Mesothelial cell of epicardium (in vitro differentiated cells): Measurements from ENCODE around the gene CUX1. TPM values are rescaled to one million over a fixed set of nuclear protein-coding genes. Genes with fewer than 3 reads are reported as not detected.

Experiments
- DNase-seq, 2 experiments: peaks; one replicate each; pipeline ENCODE4 v3.0.0; 2021; ENCODE audit warnings: low spot score in 2 of 2; ENCODE audit not compliant: unreplicated experiment in 2 of 2
- H3K27ac Mint-ChIP-seq: 2 replicates; pipeline ENCODE4 v1.8.0; 2021; ENCODE audit warnings: mixed read lengths
- H3K27me3 Mint-ChIP-seq: 2 replicates; pipeline ENCODE4 v1.8.0; 2021; ENCODE audit warnings: low read depth, mixed read lengths
- H3K36me3 Mint-ChIP-seq: 2 replicates; pipeline ENCODE4 v1.8.0; 2021; ENCODE audit warnings: mixed read lengths
- H3K4me1 Mint-ChIP-seq: 2 replicates; pipeline ENCODE4 v1.8.0; 2021; ENCODE audit warnings: mixed read lengths
- H3K4me3 Mint-ChIP-seq: 2 replicates; pipeline ENCODE4 v1.8.0; 2021; ENCODE audit warnings: mild to moderate bottlenecking, moderate library complexity, mixed read lengths
- H3K9me3 Mint-ChIP-seq: 2 replicates; pipeline ENCODE4 v1.8.0; 2021; ENCODE audit warnings: mixed read lengths
- total RNA-seq: library from RNA; stranded (reverse); gene quantifications from 3 replicates; pipeline ENCODE4 v1.2.1, GENCODE V29; 2021
- TF ChIP-seq, protein P1 (sequence below): fragments of 200-600 bp; sonication (generic); IDR thresholded peaks from one replicate; pipeline ENCODE4 v1.5.0; 2021; ENCODE audit warnings: antibody characterized with exemption; ENCODE audit not compliant: unreplicated experiment

The CUX1 gene
- total RNA-seq, 1 donor from 2014 or later, result 158 TPM

DNA sequence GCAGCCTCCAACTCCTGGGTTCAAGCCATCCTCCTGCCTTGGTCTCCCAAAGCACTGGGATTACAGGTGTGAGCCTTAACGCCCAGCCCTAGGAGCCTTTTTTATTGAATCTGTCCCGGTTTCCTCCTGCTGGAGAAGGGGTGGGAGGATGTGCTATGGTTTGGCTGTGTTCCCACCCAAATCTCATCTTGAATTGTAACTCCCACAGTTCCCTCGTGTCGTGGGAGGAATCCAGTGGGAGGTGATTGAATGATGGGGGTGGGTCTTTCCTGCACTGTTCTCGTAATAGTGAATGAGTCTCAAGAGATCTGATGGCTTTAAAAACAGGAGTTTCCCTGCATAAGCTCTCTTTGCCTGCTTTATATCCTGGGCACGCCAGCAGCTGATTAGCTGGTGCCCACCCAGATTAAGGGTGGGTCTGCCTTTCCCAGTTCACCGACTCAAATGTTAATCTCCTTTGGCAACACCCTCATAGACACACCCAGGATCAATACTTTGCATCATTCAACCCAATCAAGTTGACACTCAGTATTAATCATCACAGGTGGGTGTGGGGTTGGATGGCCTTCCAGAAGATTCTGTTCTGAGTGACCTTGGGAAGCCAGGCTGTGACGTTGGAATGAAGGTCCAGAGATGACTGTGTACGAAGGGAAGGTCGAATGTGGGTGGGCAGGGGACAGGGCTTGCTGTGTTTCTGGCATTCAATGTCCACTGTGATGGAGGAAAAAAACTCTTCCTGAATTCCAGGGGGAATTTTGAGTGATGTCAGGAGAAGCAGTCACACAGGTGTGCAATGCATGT, 33.8 kb upstream of the CUX1 start:
- H3K4me1 Mint-ChIP-seq, result peaks cover 24% of the 10 kb centered on the region
- H3K27ac Mint-ChIP-seq, result no peak overlapping the region
- H3K27me3 Mint-ChIP-seq, result peaks cover 14% of the 10 kb centered on the region
- peak in 1 of 2 experiments; percentile 42 for DNase-seq
- TF ChIP-seq, protein P1, sequence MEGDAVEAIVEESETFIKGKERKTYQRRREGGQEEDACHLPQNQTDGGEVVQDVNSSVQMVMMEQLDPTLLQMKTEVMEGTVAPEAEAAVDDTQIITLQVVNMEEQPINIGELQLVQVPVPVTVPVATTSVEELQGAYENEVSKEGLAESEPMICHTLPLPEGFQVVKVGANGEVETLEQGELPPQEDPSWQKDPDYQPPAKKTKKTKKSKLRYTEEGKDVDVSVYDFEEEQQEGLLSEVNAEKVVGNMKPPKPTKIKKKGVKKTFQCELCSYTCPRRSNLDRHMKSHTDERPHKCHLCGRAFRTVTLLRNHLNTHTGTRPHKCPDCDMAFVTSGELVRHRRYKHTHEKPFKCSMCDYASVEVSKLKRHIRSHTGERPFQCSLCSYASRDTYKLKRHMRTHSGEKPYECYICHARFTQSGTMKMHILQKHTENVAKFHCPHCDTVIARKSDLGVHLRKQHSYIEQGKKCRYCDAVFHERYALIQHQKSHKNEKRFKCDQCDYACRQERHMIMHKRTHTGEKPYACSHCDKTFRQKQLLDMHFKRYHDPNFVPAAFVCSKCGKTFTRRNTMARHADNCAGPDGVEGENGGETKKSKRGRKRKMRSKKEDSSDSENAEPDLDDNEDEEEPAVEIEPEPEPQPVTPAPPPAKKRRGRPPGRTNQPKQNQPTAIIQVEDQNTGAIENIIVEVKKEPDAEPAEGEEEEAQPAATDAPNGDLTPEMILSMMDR, result no peak
- H3K4me3 Mint-ChIP-seq, result no peak overlapping the region
- H3K36me3 Mint-ChIP-seq, result no peaks in the 10 kb centered on the region
- H3K9me3 Mint-ChIP-seq, result no peaks in the 10 kb centered on the region

DNA sequence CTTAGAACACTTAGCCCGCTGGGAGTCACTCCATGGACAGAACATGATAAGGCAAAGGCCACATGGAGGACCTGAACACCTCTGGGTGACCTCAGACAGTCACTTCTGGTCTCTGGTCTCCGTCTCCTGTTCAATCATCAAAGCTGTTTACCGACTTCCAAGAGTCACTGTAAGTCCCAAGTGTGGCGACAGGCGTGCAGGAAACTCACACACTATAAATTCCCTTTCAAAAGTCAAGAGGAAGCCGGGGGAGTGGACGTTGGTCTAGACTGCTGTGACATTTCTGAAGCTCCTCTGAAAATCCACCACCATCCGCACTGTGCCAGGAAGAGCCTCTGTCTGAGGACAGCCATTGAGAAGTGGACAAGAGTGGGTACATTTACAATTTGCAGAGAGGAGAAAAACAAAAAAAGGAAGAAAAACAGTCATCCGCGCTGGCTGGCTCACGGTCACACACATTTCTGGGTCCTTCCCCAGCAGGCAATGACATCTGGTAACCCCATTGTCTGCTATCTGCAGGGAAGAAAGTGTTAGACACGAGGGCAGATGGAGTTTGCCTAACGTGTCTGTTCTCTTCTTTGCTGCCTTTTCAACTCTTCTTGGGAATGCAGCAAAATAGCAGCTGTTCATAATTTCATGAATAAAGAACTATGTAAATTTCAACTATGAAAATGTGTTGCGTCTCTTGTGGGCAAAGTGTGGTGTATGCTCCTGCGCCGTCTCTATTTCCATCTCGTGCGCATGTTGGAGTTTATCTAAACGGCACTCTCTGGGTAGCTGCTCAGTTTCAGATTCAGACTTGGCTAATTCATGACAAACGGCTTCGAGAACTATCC, 32.9 kb upstream of the CUX1 start:
- DNase-seq, result no peak
- H3K9me3 Mint-ChIP-seq, result no peaks in the 10 kb centered on the region
- no peaks in the 10 kb centered on the region for H3K36me3 Mint-ChIP-seq
- peaks cover 24% of the 10 kb centered on the region for H3K4me1 Mint-ChIP-seq
- no peak overlapping the region for H3K4me3 Mint-ChIP-seq
- TF ChIP-seq, protein P1, result no peak
- H3K27me3 Mint-ChIP-seq, result peaks cover 14% of the 10 kb centered on the region
- peak overlapping the region; percentile 51 for H3K27ac Mint-ChIP-seq

DNA sequence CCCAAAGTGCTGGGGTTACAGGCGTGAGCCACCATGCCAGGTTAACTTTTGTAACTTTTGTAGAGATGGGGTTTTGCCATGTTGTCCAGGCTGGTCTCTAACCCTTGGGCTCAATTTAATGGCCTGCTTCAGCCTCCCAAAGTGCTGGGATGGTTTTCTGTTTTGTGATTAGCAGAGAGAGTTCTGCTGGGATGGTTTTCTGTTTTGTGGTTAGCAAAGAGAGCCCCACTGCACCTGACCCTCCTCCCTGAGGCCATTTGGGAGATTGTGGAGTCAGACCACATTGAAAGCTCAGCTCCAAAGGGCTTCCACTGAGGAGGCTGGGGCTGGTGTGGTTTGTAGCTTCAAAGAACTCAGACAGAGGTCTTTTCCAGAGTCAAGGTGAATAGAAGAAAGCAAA, 29.6 kb upstream of the CUX1 start:
- Mint-ChIP-seq H3K27ac (no peak overlapping the region), H3K4me3 (no peak overlapping the region), H3K4me1 (peaks cover 29% of the 10 kb centered on the region), H3K9me3 (no peaks in the 10 kb centered on the region), H3K27me3 (peaks cover 6% of the 10 kb centered on the region), H3K36me3 (no peaks in the 10 kb centered on the region)
- TF ChIP-seq, protein P1, result no peak
- DNase-seq, result no peak

DNA sequence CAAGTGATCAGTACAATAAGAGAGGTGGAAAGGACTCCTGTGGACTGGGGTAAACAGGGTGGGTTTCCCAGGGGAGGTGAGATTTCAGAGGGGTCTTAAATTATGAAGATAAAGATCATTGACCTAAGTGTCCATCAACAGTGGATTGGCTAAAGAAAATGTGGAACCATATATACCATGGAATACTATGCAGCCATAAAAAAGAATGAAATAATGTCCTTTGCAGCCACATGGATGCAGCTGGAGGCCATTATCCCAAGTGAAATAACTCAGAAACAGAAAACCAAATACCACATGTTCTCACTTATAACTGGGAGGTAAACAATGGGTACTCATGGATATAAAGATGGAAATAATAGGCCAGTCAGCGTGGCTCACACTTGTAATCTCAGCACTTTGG, 28.9 kb upstream of the CUX1 start:
- H3K27ac Mint-ChIP-seq, result no peak overlapping the region
- H3K36me3 Mint-ChIP-seq, result no peaks in the 10 kb centered on the region
- no peaks in the 10 kb centered on the region for H3K9me3 Mint-ChIP-seq
- H3K4me1 Mint-ChIP-seq, result peaks cover 24% of the 10 kb centered on the region
- no peak overlapping the region for H3K4me3 Mint-ChIP-seq
- H3K27me3 Mint-ChIP-seq, result peaks cover 6% of the 10 kb centered on the region
- DNase-seq, result no peak
- TF ChIP-seq, protein P1, result no peak

DNA sequence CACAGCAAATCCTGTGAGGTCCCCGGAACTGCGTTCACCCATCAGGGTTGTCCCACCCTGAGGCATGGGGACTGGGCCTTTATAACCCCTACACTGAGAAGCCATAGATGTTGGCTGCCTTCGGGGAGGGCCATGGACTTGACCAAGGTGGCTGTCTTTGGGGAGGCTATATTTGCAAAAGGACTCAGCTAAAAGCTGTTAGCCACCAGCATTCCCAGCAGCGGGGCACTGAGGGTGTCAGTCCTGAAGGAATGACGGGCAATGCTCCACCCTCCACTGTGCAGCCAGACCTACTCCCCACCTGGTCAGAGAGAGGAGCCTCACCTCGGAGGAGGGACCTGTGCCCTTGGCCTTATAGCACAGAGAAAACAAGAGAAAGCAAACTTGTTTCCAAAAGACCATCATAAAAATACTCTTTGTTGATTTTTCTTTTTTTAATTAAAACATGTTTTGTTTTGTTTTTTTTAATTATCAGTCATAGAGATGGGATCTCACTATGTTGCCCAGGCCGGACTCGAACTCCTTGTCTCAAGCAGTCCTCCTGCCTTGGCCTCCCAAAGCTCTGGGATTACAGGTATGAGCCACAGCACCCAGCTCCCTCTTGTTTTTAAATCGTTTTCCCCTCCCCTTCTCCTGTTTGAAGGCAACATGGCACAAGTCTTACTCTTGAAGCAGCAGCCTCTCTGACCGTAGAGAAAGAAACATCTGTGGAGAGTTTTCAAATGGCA, 26.7 kb upstream of the CUX1 start:
- H3K9me3 Mint-ChIP-seq, result no peaks in the 10 kb centered on the region
- peaks cover 6% of the 10 kb centered on the region for H3K4me1 Mint-ChIP-seq
- no peaks in the 10 kb centered on the region for H3K36me3 Mint-ChIP-seq
- H3K27me3 Mint-ChIP-seq, result peaks cover 2% of the 10 kb centered on the region
- no peak overlapping the region for H3K4me3 Mint-ChIP-seq
- no peak for DNase-seq
- TF ChIP-seq, protein P1, result no peak
- H3K27ac Mint-ChIP-seq, result no peak overlapping the region
